Measurements from ENCODE around the gene SLC8A2. TPM values are rescaled to one million over a fixed set of nuclear protein-coding genes. Genes with fewer than 3 reads are reported as not detected.

Gene SLC8A2
- total RNA-seq, 1 donor from 2014 or later, result 0.27 TPM

DNA sequence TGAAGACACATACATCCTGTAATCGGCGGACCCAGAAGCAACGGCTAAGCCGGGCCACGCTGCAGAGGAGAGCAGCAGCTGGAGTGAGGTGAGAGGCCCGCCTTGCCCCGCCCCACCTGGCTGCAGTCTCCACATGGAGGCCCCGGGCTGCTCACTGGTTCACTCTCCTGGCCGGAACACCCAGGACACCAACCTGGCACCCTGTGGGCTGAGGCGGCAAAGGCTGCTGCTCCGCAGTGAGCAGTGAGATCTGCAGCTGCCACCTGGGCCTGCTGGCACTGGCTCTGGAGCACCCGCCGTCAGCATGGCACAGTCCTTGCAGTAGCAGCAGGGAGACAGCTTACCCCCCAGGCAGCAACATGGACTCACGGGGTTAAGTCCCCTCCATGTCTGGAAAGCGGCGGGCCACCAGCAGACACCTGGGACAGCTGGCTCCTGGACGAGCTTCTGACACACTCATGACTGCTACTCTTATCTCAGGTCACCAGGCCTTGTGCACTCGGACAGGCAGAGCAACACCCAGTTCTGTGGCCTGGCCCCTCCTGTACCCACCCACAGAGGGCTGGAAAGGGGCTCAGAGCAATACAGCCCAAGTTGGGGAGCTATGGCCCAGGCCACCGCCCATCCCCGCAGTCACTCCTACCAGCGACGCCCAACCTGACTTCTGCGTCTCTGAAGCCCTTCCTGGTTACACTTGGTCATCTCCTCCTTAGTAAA is 25.5 kb upstream of the SLC8A2 start:
- intact Hi-C loops (cut with DNase I), result no loop called here
- no peak for DNase-seq

GRCh38 chr19:47495478-47496372 is 24.0 kb upstream of the SLC8A2 start:
- no peak for DNase-seq
- intact Hi-C loops (cut with DNase I), result no loop called here
- H3K4me3 ChIP-seq, result no peak overlapping the region
- H3K4me1 ChIP-seq, result no peaks in the 10 kb centered on the region
- no peaks in the 10 kb centered on the region for H3K27me3 ChIP-seq (ENCODE audit: low read depth)
- no peaks in the 10 kb centered on the region for H3K9me3 ChIP-seq
- no peak overlapping the region for H3K27ac ChIP-seq
- TF ChIP-seq, protein P1, sequence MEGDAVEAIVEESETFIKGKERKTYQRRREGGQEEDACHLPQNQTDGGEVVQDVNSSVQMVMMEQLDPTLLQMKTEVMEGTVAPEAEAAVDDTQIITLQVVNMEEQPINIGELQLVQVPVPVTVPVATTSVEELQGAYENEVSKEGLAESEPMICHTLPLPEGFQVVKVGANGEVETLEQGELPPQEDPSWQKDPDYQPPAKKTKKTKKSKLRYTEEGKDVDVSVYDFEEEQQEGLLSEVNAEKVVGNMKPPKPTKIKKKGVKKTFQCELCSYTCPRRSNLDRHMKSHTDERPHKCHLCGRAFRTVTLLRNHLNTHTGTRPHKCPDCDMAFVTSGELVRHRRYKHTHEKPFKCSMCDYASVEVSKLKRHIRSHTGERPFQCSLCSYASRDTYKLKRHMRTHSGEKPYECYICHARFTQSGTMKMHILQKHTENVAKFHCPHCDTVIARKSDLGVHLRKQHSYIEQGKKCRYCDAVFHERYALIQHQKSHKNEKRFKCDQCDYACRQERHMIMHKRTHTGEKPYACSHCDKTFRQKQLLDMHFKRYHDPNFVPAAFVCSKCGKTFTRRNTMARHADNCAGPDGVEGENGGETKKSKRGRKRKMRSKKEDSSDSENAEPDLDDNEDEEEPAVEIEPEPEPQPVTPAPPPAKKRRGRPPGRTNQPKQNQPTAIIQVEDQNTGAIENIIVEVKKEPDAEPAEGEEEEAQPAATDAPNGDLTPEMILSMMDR (IDR thresholded peaks at IDR 0.05), result no peak
- H3K36me3 ChIP-seq, result peaks cover 97% of the 10 kb centered on the region
- no peak for ATAC-seq

More for the DNA sequence above, 25.5 kb upstream of the SLC8A2 start:
- Histone ChIP-seq H3K4me1 (no peaks in the 10 kb centered on the region), H3K4me3 (no peak overlapping the region), H3K27me3 (ENCODE audit: low read depth) (no peaks in the 10 kb centered on the region), H3K36me3 (peaks cover 97% of the 10 kb centered on the region), H3K9me3 (no peaks in the 10 kb centered on the region), H3K27ac (no peak overlapping the region)
- TF ChIP-seq, protein P1 (IDR thresholded peaks at IDR 0.05), result no peak
- no peak for ATAC-seq

DNA sequence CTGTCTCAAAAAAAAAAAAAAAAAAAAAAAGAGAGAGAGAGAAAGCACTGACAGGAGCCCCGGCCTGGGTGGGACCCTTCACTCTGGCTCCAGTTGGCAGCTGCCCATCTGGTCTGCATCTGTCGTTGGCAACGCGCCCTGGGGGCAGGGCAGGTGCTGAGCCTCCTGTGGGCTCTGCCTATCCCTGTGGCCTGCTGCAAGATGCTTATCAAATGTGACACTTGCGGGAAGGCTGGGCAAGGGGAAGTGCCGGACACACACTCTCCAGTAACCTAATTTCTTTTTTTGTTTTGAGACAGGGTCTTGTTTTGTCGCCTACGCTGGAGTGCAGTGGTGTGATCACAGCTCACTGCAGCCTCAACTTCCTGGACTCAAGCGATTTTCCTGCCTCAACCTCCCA is 23.0 kb upstream of the SLC8A2 start:
- intact Hi-C loops (cut with DNase I), result no loop called here
- Histone ChIP-seq H3K27me3 (ENCODE audit: low read depth) (no peaks in the 10 kb centered on the region), H3K9me3 (no peaks in the 10 kb centered on the region), H3K36me3 (peaks cover 91% of the 10 kb centered on the region), H3K4me1 (no peaks in the 10 kb centered on the region), H3K4me3 (no peak overlapping the region), H3K27ac (no peak overlapping the region)
- ATAC-seq (no peak), DNase-seq (no peak)
- TF ChIP-seq, protein P1 (IDR thresholded peaks at IDR 0.05), result no peak

DNA sequence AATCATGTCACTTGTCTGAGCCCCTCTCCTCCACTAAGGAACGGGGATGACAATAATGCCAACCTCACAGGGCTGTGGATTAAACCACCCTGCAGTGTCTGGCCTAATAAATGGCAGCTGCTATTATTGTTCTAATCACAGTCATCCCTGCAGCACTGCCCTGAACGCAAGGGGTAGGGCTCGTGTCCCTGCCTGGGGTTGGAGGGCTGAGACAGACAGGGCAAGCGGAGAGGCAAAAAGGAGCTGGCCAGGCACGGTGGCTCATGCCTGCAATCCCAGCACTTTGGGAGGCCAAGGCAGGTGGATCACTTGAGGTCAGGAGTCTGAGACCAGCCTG is 22.5 kb upstream of the SLC8A2 start:
- TF ChIP-seq, protein P1 (IDR thresholded peaks at IDR 0.05), result no peak
- Histone ChIP-seq H3K9me3 (no peaks in the 10 kb centered on the region), H3K27ac (no peak overlapping the region), H3K27me3 (ENCODE audit: low read depth) (no peaks in the 10 kb centered on the region), H3K36me3 (peaks cover 91% of the 10 kb centered on the region), H3K4me1 (no peaks in the 10 kb centered on the region), H3K4me3 (no peak overlapping the region)
- ATAC-seq, result no peak
- intact Hi-C loops (cut with DNase I), result no loop called here
- no peak for DNase-seq

DNA sequence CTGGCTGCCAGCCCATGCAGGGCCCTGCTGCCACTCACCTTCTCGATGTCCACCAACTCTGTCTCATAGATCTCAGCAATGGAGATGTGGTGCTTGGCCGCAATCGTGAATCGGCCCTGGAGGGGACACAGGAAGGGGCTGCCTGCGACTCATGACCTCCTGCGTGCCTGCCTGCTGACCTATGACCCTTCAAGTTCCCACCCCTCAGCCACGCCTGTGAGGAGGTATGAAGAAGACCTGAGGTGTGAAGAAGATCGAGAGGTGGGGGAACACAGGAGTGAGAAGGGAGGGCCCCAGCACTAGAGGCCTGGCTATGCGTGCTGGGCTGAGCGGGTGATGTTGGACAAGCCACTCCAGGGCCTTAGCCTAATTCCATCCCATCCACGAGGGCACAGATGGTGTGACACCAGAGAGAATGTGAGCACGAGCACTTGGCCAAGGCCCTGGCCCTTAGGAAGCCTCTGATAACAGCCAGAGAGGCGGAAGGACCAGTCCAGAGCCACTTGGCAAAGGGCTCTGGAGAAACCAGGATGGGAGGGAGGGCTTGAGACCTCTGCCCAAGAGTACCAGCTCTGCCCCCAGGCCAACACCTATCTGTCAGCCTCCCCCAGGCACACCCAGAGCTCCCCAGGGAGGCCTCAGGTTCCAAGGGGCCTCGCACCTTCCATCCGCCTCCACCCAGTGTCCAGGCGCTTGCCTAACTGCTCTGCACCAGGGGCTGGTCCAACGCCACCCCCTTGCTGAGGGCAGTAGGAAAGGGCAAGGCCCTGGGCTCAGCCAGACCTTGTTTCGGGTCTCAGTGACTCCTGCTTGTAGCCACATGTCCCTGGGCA is 21.9 kb upstream of the SLC8A2 start:
- ATAC-seq (no peak), DNase-seq (no peak)
- Histone ChIP-seq H3K27me3 (ENCODE audit: low read depth) (no peaks in the 10 kb centered on the region), H3K9me3 (no peaks in the 10 kb centered on the region), H3K4me3 (no peak overlapping the region), H3K27ac (no peak overlapping the region), H3K4me1 (no peaks in the 10 kb centered on the region), H3K36me3 (peaks cover 89% of the 10 kb centered on the region)
- TF ChIP-seq, protein P1 (IDR thresholded peaks at IDR 0.05), result no peak
- intact Hi-C loops (cut with DNase I), result no loop called here

All from lower lobe of right lung (tissue), 2 donors.